Loucy (cell line): ENCODE results near the gene FEN1.

ENCODE experiments used
- EZH2phosphoT487 ChIP-seq: fragments of 200-600 bp; IDR thresholded peaks from 2 replicates; pipeline ENCODE4 v1.6.1; 2018; ENCODE audit warnings: antibody characterized with exemption, mild to moderate bottlenecking, moderate library complexity, borderline replicate concordance
- TF ChIP-seq, protein P1 (sequence below): fragments of 200-600 bp; sonication (generic); conservative IDR thresholded peaks from 2 replicates; pipeline ENCODE4 v1.5.1; 2014; ENCODE audit warnings: mild to moderate bottlenecking, antibody characterized with exemption, low read length

DNA sequence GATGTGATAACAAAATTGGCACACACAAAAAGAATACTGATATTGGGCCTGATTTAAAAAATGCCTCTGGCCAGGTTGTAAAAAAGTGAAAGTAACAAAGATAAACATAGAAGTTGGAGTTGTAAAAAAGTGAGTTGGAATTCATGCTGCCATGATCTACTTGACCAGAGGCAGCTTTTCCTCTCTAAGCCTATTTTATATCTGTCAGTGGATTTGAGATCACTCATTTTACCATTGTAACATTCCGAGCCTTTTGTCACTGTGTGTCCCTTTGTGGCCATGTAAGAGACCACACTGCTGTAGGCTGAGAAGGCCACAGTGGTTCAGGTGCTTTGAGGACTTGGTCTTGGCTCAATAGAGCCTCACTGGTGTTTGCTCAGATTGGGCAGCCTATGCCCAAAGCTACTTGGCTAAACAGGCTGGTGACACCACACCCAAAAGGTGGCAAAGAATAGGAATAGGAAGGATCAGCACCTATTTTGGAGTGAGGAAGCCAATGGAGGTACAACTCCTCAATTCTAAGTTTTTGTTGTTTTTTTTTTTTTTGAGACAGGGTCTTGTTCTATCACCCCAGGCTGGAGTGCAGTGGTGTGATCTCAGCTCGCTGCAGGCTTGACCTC, 7.1 kb downstream of the FEN1 start:
- TF ChIP-seq, protein P1, sequence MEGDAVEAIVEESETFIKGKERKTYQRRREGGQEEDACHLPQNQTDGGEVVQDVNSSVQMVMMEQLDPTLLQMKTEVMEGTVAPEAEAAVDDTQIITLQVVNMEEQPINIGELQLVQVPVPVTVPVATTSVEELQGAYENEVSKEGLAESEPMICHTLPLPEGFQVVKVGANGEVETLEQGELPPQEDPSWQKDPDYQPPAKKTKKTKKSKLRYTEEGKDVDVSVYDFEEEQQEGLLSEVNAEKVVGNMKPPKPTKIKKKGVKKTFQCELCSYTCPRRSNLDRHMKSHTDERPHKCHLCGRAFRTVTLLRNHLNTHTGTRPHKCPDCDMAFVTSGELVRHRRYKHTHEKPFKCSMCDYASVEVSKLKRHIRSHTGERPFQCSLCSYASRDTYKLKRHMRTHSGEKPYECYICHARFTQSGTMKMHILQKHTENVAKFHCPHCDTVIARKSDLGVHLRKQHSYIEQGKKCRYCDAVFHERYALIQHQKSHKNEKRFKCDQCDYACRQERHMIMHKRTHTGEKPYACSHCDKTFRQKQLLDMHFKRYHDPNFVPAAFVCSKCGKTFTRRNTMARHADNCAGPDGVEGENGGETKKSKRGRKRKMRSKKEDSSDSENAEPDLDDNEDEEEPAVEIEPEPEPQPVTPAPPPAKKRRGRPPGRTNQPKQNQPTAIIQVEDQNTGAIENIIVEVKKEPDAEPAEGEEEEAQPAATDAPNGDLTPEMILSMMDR, result no peak
- TF ChIP-seq EZH2phosphoT487, result no peak
